Urothelium cell line (cell line): ENCODE data around the gene RPS6KA2.

Source experiments
- DNase-seq: peaks from one replicate; pipeline ENCODE4 v3.0.0; 2011; ENCODE audit warnings: low spot score, mixed read lengths
- FAIRE-seq: peaks from 2 replicates; lab custom pipeline; 2011; peaks lifted over from hg19 to GRCh38; lab: Jason Lieb, UNC

Gene RPS6KA2

GRCh38 chr6:166616261-166617238 lies 10.5 kb downstream of the RPS6KA2 start:
- FAIRE-seq, result peak; percentile 32
- DNase-seq, result no peak

DNA sequence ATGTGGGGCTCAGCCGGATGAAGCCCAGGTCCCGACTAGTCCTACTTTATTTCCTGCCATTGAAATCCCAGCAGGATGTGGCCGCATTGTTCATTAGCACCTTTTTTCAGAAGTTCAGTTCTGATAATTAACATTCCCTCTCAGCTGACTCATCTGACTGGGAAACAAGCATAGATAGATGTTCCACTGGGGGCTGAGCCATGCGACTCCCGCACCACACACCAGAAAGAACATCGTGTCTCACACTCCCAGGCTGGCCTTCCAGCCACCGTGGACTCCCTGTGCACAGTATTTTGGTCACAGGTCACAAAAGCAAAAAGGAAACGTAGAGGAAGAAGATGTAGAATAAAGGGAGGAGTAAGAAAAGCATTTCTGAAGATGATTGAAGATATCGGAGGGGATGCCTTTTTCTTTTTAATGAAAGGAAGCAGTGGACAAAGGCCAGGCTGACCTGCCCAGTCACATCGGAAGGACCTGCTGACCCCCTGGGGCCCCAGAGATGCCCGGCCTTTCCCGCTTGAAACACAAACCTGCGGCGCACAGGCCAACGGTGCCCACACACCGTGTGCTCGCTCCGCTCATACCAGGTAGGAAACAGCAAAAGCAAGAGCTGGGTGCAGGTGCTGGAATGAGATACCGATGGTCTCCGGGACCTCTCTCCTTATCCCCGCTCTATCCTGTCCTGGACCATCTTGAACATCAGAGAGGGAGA lies 11.8 kb downstream of the RPS6KA2 start:
- DNase-seq (no peak), FAIRE-seq (no peak)

- no peak for DNase-seq
- FAIRE-seq, result no peak
Observed at GRCh38 chr6:166614589-166614988, 12.5 kb downstream of the RPS6KA2 start.

DNA sequence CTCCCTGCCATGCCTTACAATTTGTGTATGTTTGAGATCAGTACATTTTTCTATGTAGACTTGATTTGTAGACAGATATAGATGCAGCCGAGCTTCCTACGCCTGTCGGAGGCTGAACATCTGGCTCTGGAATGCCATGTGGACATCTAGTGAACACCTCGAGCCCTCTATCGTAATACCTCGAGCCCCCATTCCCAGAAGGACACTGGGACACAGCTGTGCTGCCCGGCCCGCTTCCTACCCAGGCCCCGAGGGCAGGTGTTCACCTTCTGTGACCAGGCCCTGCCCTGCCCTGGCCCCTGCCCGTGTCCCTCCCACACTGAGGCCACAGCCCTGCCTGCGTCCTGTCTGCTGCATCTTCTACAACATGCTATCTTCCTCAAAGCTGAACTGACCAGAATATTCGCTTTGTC lies 12.9 kb downstream of the RPS6KA2 start:
- no peak for FAIRE-seq
- DNase-seq, result no peak

DNA sequence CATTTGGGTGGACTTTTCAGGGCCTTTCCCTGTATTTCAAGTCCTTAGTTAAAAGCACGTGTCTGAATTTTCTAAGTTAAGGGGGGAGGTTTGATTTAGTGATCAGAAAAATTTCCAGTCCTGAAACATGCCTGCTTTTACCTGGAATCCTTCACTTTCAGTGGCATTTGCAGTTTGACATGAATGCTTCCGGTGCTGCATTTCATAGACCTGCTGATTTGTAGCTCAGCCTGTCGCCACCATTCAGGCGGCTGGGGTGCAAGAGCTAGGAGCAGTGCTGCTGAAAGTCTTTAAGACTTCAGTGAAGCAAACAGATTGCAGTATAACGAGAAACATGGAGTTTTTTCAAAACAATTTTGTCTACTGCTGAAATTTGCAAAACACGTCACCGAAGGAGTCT lies 14.0 kb downstream of the RPS6KA2 start:
- no peak for FAIRE-seq

DNA sequence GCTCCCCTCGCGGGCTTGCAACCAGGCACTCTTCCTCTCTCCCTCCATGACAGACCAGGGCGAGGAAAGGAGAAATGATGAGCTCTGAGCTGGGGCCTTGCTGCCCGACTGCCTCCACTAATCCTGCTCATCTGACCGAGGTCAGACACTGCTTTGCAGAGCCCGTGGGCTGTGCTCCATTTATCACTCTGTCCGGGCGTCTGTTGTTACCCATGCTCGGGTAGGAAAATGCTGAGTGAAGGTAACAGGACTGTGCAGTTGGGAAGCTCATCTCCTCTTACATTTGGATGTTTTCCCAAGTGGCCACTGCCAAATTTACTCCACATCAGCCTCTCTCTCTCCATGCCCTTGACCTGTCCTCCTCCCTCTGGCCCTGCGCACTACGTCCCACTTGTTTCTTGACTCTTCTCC lies 14.6 kb downstream of the RPS6KA2 start:
- DNase-seq (no peak), FAIRE-seq (no peak)

More for the DNA sequence above, 14.0 kb downstream of the RPS6KA2 start:
- no peak for DNase-seq

- DNase-seq (no peak), FAIRE-seq (no peak)
Observed at GRCh38 chr6:166611631-166612030, 15.4 kb downstream of the RPS6KA2 start.

DNA sequence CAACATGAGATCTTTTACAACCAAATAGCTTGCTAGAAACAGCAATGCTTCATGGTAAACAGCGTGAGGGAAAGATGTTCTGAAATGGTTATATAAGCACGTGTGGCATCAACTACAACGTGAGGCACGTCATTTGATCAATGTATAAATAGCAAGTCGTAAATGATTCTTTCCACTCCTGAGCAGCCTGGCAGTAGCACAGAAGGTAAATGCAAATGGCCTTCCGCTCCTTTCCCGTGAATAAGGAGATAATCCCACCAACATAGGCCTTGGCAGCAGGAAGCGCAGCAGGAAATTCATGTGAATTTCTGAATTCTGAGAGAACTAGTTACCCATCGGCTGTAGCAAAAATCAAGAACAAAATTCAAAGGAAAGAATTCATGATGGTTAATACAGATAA lies 17.0 kb downstream of the RPS6KA2 start:
- DNase-seq (no peak), FAIRE-seq (no peak)

DNA sequence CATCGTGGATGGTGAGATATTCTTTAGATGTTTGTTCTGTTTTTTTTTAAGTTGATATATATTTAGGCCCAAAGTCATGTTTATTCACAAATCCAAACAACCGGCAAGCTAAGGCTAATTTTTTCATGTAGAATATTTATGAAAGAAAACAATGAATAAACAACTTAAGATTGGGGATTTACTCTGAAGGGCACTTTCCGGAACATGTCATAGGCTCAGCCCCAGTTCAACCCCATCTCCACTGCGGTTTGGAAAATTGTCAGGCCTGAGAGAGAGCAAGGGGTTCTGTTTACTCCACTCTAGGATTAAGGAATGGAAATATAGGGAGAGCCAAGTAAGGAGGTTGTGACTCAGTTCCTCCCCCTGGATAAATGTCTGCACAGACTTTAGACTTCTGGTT lies 18.3 kb downstream of the RPS6KA2 start:
- FAIRE-seq, result no peak
- DNase-seq, result no peak

DNA sequence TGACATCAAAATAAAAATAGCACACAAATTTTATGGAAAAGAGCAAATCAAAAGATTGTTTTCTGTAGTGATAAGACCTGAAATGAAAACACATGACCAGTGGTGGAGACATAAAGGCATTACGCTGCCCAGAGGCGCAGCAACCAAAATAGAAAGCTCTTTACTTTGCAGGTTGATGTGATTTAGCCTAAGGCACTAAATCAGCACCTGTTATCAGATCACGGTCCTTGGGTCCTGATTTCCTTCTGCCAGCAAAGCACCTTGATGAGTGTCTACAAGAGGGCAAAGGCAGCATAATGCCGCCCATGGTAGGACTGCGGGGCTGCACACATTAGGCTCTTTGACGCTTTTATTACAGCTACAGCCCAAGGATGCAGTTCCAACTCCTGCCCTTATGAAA lies 21.3 kb downstream of the RPS6KA2 start:
- FAIRE-seq (no peak), DNase-seq (no peak)

GRCh38 chr6:166604911-166605310 lies 22.1 kb downstream of the RPS6KA2 start:
- DNase-seq, result no peak
- no peak for FAIRE-seq

DNA sequence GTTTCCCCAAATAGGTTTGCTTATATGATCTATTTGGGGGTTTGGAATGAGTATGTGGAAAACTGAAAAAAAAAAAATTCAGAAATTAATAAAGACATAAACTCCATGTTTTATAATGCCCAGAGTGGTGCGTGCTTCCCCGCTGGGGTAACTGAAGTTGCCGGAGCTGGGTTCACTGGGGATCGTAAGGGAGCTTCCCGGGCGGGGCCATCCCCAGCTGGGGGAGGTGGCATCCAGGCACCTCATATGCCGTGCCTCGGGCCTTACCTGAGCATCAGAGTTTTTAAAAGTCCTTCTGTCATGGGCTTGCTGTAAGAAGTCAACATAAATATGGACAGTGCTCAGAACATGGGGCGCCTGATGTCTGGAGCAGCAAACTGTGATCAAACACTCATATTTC lies 22.7 kb downstream of the RPS6KA2 start:
- no peak for DNase-seq
- no peak for FAIRE-seq

- FAIRE-seq (no peak), DNase-seq (no peak)
Observed at GRCh38 chr6:166603043-166603690, 23.9 kb downstream of the RPS6KA2 start.

DNA sequence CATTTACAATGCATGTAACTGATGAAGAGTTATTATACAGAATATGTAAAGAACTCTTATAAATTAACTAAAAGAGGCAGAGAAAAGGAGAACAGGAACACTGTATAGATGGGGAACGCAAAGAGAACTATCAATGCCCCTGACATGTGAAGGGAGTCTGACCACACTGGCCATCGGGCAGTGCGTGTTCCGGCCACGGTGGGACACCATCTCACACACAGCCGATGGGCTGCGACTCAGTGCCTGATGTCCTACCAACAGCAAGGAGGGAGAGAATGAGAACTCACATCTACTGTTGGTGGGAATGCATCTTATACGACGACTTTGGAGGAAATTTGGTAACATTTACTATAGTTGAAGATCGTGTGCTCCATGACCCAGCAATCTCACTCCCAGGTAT lies 25.1 kb downstream of the RPS6KA2 start:
- DNase-seq, result no peak
- FAIRE-seq, result no peak

GRCh38 chr6:166600931-166601330 lies 26.1 kb downstream of the RPS6KA2 start:
- DNase-seq (no peak), FAIRE-seq (no peak)

- FAIRE-seq, result no peak
- DNase-seq, result no peak
Observed at GRCh38 chr6:166599205-166599604, 27.8 kb downstream of the RPS6KA2 start.

- FAIRE-seq, result no peak
- DNase-seq, result peak; percentile 74
Observed at GRCh38 chr6:166598441-166599138, 28.5 kb downstream of the RPS6KA2 start.

DNA sequence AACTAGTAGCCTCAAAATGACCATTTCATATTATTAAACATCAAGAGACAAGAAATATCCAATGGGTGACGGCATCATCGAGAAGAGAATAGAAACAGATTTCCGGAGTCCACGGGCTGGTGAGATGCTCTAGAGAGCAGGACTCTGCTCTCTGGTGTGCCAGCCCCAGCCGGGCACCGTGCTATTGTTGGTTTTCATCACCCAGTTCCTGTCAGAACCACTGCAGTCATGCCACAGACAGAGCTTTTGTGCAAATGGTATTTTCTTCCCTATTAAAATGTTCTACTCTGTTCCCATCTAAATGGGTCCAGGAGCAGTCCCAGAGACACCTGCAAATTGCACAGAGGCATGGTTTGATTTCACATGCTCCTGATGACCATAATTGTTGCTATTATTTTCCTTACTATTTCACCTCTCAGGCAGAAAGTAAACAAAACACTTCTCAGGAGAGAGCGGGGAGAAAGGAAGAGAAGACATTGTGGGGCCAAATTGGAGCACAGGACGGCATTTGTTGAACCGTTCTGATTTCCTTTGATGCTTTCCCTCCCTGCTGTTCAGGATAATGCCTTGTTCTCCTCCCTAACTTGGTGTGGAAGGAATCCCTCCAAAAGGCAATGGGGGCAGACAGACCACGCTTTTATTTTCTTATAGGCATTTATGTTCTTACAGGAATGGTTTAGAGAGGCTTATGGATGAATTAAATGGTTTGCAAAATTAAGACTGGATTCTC lies 29.2 kb downstream of the RPS6KA2 start:
- DNase-seq (no peak), FAIRE-seq (no peak)

GRCh38 chr6:166596776-166597507 lies 30.1 kb downstream of the RPS6KA2 start:
- FAIRE-seq (no peak), DNase-seq (no peak)
